HG03103 (cell line): Measurements from ENCODE around the gene DDO.

ENCODE experiments used
- ATAC-seq: cut with Tn5 transposase; IDR thresholded peaks from one replicate; pipeline ENCODE4 v1.9.1; 2021; ENCODE audit warnings: low read depth; ENCODE audit not compliant: unreplicated experiment

DDO gene

DNA sequence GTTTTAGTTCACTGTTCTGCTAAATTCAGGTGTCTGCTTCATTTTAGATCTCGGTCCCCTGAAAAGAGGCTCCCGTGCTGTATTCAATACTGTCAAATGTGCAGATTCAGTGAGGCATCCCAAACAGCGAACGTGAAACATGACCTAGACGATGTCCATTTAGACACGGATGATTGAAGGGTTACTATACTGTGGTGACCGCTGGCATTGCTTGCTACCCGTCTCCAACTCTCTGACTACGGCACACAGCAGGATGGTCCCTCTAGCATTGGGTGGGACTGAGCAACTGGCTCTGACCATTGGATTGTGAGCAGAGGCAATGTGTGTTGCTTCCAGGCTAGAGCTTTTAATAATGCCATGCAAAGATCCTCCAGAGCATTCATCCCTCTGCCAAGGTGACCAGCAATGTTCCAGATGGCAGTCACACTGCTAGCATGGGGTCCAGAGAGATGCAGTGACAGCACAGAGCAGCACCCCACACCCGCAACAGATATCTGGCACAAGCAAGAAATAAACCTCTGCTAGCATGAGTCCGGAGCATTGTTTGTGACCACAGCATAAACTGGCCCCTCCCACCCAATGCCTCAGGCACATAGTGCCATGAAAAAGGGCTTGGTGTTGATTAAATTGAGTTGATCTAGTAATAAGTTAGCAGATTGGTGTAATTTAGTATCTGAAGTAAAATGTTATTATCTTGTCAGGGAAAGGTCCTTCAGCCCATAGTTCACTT is 66.2 kb downstream of the DDO start:
- no peak for ATAC-seq

DNA sequence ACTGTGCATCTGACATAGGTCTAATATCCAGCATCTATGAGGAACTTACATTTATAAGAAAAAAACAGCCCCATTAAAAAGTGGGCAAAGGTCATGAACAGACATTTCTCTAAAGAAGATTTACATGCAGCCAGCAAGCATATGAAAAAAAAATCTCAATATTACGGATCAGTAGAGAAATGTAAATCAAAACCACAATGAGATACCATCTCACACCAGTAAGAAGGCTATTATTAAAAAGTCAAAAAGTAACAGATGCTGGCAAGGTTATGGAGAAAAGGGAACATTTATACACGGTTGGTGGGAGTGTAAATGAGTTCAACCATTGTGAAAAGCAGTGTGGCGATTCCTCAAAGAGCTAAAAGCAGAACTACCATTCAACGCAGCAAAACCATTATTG is 70.3 kb downstream of the DDO start:
- ATAC-seq: no peak

DNA sequence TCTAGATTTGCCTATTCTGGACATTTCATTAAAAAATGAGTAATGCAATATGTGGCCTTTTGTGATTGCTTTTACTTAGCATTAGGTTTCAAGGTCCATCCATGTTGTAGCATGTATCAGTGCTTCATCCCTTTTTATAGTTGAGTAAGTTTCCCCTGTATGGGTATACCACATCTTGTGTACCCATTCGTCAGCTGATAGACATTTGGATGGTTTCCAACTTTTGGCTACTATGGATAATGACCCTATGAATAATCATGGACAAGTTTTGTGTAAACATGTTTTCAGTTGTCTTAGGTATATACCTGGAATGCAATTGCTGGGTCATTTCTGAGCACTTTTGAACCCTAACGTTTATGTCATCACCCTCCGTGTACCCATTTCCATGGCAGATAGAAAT is 72.6 kb downstream of the DDO start:
- no peak for ATAC-seq
